Measurements from ENCODE around the gene PTPRN2. TPM values are rescaled to one million over a fixed set of nuclear protein-coding genes. Genes with fewer than 3 reads are reported as not detected.
"Not testable (repeated sequence)": the region's sequence is repeated elsewhere in the genome, so short reads cannot be mapped to it uniquely, and the experiment has no call there.

PTPRN2 gene
- total RNA-seq, 1 experiment from 2014 or later = 2.1 TPM

- TF ChIP-seq EZH2phosphoT487 (IDR thresholded peaks at IDR 0.05; ENCODE audit: borderline replicate concordance) (no peak), CBX3 (IDR thresholded peaks at IDR 0.05; ENCODE audit: low read depth) (no peak), RAD21 (IDR thresholded peaks at IDR 0.05; ENCODE audit: low read depth) (no peak)
These were observed 239.2 kb downstream of the PTPRN2 start (continued) for GRCh38 chr7:158348446-158348845.

DNA sequence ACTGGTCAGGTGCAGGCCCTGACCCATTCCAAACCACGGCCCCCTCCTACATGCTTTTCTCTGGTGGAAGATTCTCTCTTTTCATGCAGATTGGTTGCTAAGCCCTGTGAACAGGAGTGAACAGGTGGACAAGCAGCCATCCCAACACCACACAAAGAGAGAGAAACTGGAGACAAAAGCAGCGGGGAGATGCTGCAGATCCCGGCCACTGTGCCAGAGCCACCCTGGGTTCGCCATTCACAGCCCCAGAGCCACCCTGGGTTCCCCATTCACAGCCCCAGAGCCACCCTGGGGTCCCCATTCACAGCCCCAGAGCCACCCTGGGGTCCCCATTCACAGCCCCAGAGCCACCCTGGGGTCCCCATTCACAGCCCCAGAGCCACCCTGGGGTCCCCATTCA, 239.6 kb downstream of the PTPRN2 start:
- BruUV-seq (replicated peaks); ATAC-seq; CTCF ChIA-PET; POLR2A ChIA-PET; H2AFZ ChIP-seq (ENCODE audit: low read depth, low read length, poor library complexity, severe bottlenecking); H3K4me3 ChIP-seq (replicated peaks in 1 of 2; ENCODE audit: low read depth in 1 of 2, low read length in 2 of 2); H4K20me1 ChIP-seq (ENCODE audit: insufficient read depth); H3K36me3 ChIP-seq (ENCODE audit: control insufficient read depth in 1 of 2, insufficient read depth in 2 of 2, low read length in 2 of 2); DNase-seq (ENCODE audit: low read depth, low spot score); H3K79me2 ChIP-seq (ENCODE audit: insufficient read depth, low read length); H3K9me3 ChIP-seq (ENCODE audit: control insufficient read depth in 1 of 2, insufficient read depth in 1 of 2, low read depth in 1 of 2, low read length in 2 of 2); H3K4me1 ChIP-seq (ENCODE audit: control insufficient read depth in 1 of 2, insufficient read depth in 2 of 2, low read length in 2 of 2); RAD21 ChIA-PET (ENCODE audit: low non-redundant PET in 1 of 2, low total read pairs in 2 of 2, uncharacterized antibody in 2 of 2, unreplicated experiment in 2 of 2); H3K4me2 ChIP-seq (ENCODE audit: low read length); H3K27ac ChIP-seq (ENCODE audit: low read depth, low read length); H3K27me3 ChIP-seq (ENCODE audit: insufficient read depth, low read length); H3K9ac ChIP-seq (ENCODE audit: low read length); intact Hi-C loops (cut with micrococcal nuclease); H3K9me2 ChIP-seq (ENCODE audit: insufficient read depth): not testable (repeated sequence)

- no TSS peak for BruUV-seq (replicated peaks)
- no peak overlapping the region for H3K9ac ChIP-seq (ENCODE audit: low read length)
- H3K36me3 ChIP-seq (ENCODE audit: control insufficient read depth in 1 of 2, insufficient read depth in 2 of 2, low read length in 2 of 2) = no peaks in the 10 kb centered on the region
- no peak overlapping the region for H3K27ac ChIP-seq (ENCODE audit: low read depth, low read length)
- H3K4me3 ChIP-seq (replicated peaks in 1 of 2; ENCODE audit: low read depth in 1 of 2, low read length in 2 of 2) = no peak overlapping the region
- POLR2A ChIA-PET = no interaction called here
- CTCF ChIA-PET = no interaction called here
- H3K4me2 ChIP-seq (ENCODE audit: low read length) = no peak overlapping the region
- no peaks in the 10 kb centered on the region for H3K4me1 ChIP-seq (ENCODE audit: control insufficient read depth in 1 of 2, insufficient read depth in 2 of 2, low read length in 2 of 2)
- H4K20me1 ChIP-seq (ENCODE audit: insufficient read depth) = no peaks in the 10 kb centered on the region
- RAD21 ChIA-PET (ENCODE audit: low non-redundant PET in 1 of 2, low total read pairs in 2 of 2, uncharacterized antibody in 2 of 2, unreplicated experiment in 2 of 2) = no interaction called here
- H3K27me3 ChIP-seq (ENCODE audit: insufficient read depth, low read length) = no peaks in the 10 kb centered on the region
- TF ChIP-seq JUND (IDR thresholded peaks at IDR 0.05) (no peak), CBX3 (IDR thresholded peaks at IDR 0.05; ENCODE audit: low read depth) (no peak)
- intact Hi-C loops (cut with micrococcal nuclease) = no loop called here
- DNase-seq (ENCODE audit: low read depth, low spot score) (no peak), ATAC-seq (no peak)
- H3K9me3 ChIP-seq (ENCODE audit: control insufficient read depth in 1 of 2, insufficient read depth in 1 of 2, low read depth in 1 of 2, low read length in 2 of 2) = peaks cover 0 to 5% of the 10 kb centered on the region in 2 experiments; a peak in 2 of 4 replicates
- H3K79me2 ChIP-seq (ENCODE audit: insufficient read depth, low read length) = no peaks in the 10 kb centered on the region
- no peaks in the 10 kb centered on the region for H3K9me2 ChIP-seq (ENCODE audit: insufficient read depth)
- no peak overlapping the region for H2AFZ ChIP-seq (ENCODE audit: low read depth, low read length, poor library complexity, severe bottlenecking)
These were observed 241.9 kb downstream of the PTPRN2 start for GRCh38 chr7:158345731-158346130.
